Epithelial cell of prostate (primary cell): Measurements from ENCODE around the gene DLGAP1.
"Not testable (repeated sequence)": the region's sequence is repeated elsewhere in the genome, so short reads cannot be mapped to it uniquely, and the experiment has no call there.

Source experiments
- DNase-seq: peaks from one replicate; pipeline ENCODE4 v3.0.0-alpha.2; 2011; ENCODE audit warnings: low read depth, low spot score
- H3K27ac ChIP-seq: fragments of 450-650 bp; 2 replicates; pipeline ENCODE4 v1.5.1; 2017; ENCODE audit warnings: mild to moderate bottlenecking

The DLGAP1 gene

GRCh38 chr18:3658529-3658928, 796.6 kb downstream of the DLGAP1 start:
- no peak overlapping the region for H3K27ac ChIP-seq
- no peak for DNase-seq

- H3K27ac ChIP-seq: no peak overlapping the region
- no peak for DNase-seq
Measured at GRCh38 chr18:3655254-3656050, 799.7 kb downstream of the DLGAP1 start.

- DNase-seq: no peak
- H3K27ac ChIP-seq: no peak overlapping the region
Measured at GRCh38 chr18:3654442-3655253, 800.5 kb downstream of the DLGAP1 start.

GRCh38 chr18:3653851-3654441, 801.2 kb downstream of the DLGAP1 start:
- no peak for DNase-seq
- peak overlapping the region; percentile 97 for H3K27ac ChIP-seq

GRCh38 chr18:3653263-3653850, 801.8 kb downstream of the DLGAP1 start:
- H3K27ac ChIP-seq: peak overlapping the region; percentile 97
- no peak for DNase-seq

GRCh38 chr18:3652380-3653262, 802.5 kb downstream of the DLGAP1 start:
- peak overlapping the region; percentile 97 for H3K27ac ChIP-seq
- peak; percentile 99 for DNase-seq

GRCh38 chr18:3651266-3651665, 803.8 kb downstream of the DLGAP1 start:
- DNase-seq: no peak
- H3K27ac ChIP-seq: peak overlapping the region; percentile 97

- not testable (repeated sequence) for DNase-seq
- peak overlapping the region; percentile 97 for H3K27ac ChIP-seq
Measured at GRCh38 chr18:3650521-3651042, 804.5 kb downstream of the DLGAP1 start.

GRCh38 chr18:3649633-3650426, 805.3 kb downstream of the DLGAP1 start:
- H3K27ac ChIP-seq: peak overlapping the region; percentile 97
- DNase-seq: no peak

- peak overlapping the region; percentile 97 for H3K27ac ChIP-seq
- no peak for DNase-seq
Measured at GRCh38 chr18:3649135-3649632, 805.9 kb downstream of the DLGAP1 start.

- H3K27ac ChIP-seq: peak overlapping the region; percentile 97
Measured at GRCh38 chr18:3648641-3649040, 806.5 kb downstream of the DLGAP1 start.

GRCh38 chr18:3648200-3648599, 806.9 kb downstream of the DLGAP1 start:
- no peak for DNase-seq
- H3K27ac ChIP-seq: no peak overlapping the region

More at GRCh38 chr18:3648641-3649040, 806.5 kb downstream of the DLGAP1 start:
- DNase-seq: no peak

- no peak overlapping the region for H3K27ac ChIP-seq
- DNase-seq: no peak
Measured at GRCh38 chr18:3647636-3648035, 807.5 kb downstream of the DLGAP1 start.

- no peak for DNase-seq
- no peak overlapping the region for H3K27ac ChIP-seq
Measured at GRCh38 chr18:3645384-3646156, 809.5 kb downstream of the DLGAP1 start.

- no peak for DNase-seq
- H3K27ac ChIP-seq: no peak overlapping the region
Measured at GRCh38 chr18:3634250-3634939, 820.7 kb downstream of the DLGAP1 start.

GRCh38 chr18:3631887-3632286, 823.2 kb downstream of the DLGAP1 start:
- no peak overlapping the region for H3K27ac ChIP-seq
- DNase-seq: no peak

- peak overlapping the region; percentile 100 for H3K27ac ChIP-seq
- DNase-seq: no peak
Measured at GRCh38 chr18:3626929-3627458, 828.1 kb downstream of the DLGAP1 start.
